HepG2 (cell line): Measurements from ENCODE around the gene GZF1. TPM values are rescaled to one million over a fixed set of nuclear protein-coding genes. Genes with fewer than 3 reads are reported as not detected.

Experiments used
- ATAC-seq: fragments of 200-7000 bp; cut with Tn5 transposase; 3 replicates; pipeline ENCODE4 v1.9.1; 2020; ENCODE audit warnings: mild to moderate bottlenecking, moderate library complexity
- BruUV-seq: library from RNA; stranded (reverse); fragments of 400-500 nt; replicated peaks from 2 replicates; lab custom pipeline; 2021; lab: Mats Ljungman, UMichigan
- CTCF ChIA-PET: fragments of 300-600 bp; formaldehyde crosslinking; extraction: SDS; loops from one replicate; lab custom pipeline; 2021; ENCODE audit warnings: low total read pairs, inconsistent platforms, low intra/inter-chr PET ratio; lab: Yijun Ruan, JAX
- POLR2A ChIA-PET: fragments of 350-600 bp; sonication (Branson Sonifier 250); formaldehyde crosslinking; loops from one replicate; lab custom pipeline; 2020; ENCODE audit warnings: antibody characterized with exemption, inconsistent platforms; lab: Yijun Ruan, JAX
- DNase-seq: peaks from one replicate; pipeline ENCODE4 v3.0.0-alpha.2; 2015; ENCODE audit warnings: low spot score
- FAIRE-seq: peaks from 3 replicates; lab custom pipeline; 2011; peaks lifted over from hg19 to GRCh38; lab: Jason Lieb, UNC
- H2AFZ ChIP-seq: one replicate; pipeline ENCODE4 v1.6.1; 2011; ENCODE audit warnings: low read length, inconsistent platforms
- H3K27ac ChIP-seq: fragments of 300-600 bp; 3 replicates; pipeline ENCODE4 v1.8.0; 2011; ENCODE audit warnings: mixed run types, mild to moderate bottlenecking, mixed read lengths, low read length, inconsistent platforms; ENCODE audit not compliant: insufficient read depth; ENCODE audit errors: extremely low read length
- H3K27me3 ChIP-seq, 2 experiments: fragments of 200-600 bp in 1 of 2; 2 replicates in 1 of 2; 3 replicates in 1 of 2; pipeline versions ENCODE4 v1.6.0 to v1.8.0; 2011; ENCODE audit warnings: low read length in 2 of 2, mild to moderate bottlenecking in 2 of 2, moderate library complexity in 2 of 2, inconsistent platforms in 1 of 2; ENCODE audit not compliant: insufficient read depth in 2 of 2, control insufficient read depth in 1 of 2
- H3K36me3 ChIP-seq, 2 experiments: fragments of 200-600 bp in 1 of 2; replicated peaks in 1 of 2; 2 replicates in 1 of 2; 3 replicates in 1 of 2; pipeline versions ENCODE4 v1.5.1 to v1.8.0; 2011; ENCODE audit warnings: low read length in 2 of 2, inconsistent platforms in 1 of 2; ENCODE audit not compliant: insufficient read depth in 2 of 2, control insufficient read depth in 1 of 2
- H3K4me1 ChIP-seq: 2 replicates; pipeline ENCODE4 v1.5.1; 2012; ENCODE audit warnings: low read length, inconsistent platforms; ENCODE audit not compliant: insufficient read depth
- H3K4me2 ChIP-seq: 2 replicates; pipeline ENCODE4 v1.6.0; 2011; ENCODE audit warnings: low read depth, low read length, inconsistent platforms
- H3K4me3 ChIP-seq, 3 experiments: fragments of 200-600 bp in 1 of 3; sonication (generic), shearing (Covaris generic) in 1 of 3; replicated peaks in 1 of 3; 2 replicates each; pipeline ENCODE4 v1.5.1; 2011 to 2016; ENCODE audit warnings: low read length in 3 of 3, inconsistent platforms in 2 of 3, low read depth in 2 of 3, mild to moderate bottlenecking in 2 of 3, control low read depth in 1 of 3, mixed read lengths in 1 of 3; ENCODE audit not compliant: insufficient read depth in 1 of 3
- H3K79me2 ChIP-seq: one replicate; pipeline ENCODE4 v1.6.1; 2011; ENCODE audit warnings: low read length, inconsistent platforms; ENCODE audit not compliant: insufficient read depth
- H3K9ac ChIP-seq: 2 replicates; pipeline ENCODE4 v1.6.0; 2011; ENCODE audit warnings: mild to moderate bottlenecking, low read depth, low read length, inconsistent platforms; ENCODE audit not compliant: insufficient read depth
- H3K9me3 ChIP-seq: 2 replicates; pipeline ENCODE4 v1.5.1; 2012; ENCODE audit warnings: mild to moderate bottlenecking, low read length
- H4K20me1 ChIP-seq: 2 replicates; pipeline ENCODE4 v1.6.0; 2011; ENCODE audit warnings: inconsistent platforms, mild to moderate bottlenecking, low read length, moderate library complexity; ENCODE audit not compliant: insufficient read depth
- ASH2L ChIP-seq: fragments of 300-600, 200-600 bp; sonication (generic); IDR thresholded peaks from 2 replicates; pipeline ENCODE4 v1.7.0; 2017; ENCODE audit warnings: low read depth, mild to moderate bottlenecking, moderate library complexity, mixed read lengths, low read length; ENCODE audit not compliant: insufficient read length
- HOXA3 ChIP-seq: sonication (generic); formaldehyde crosslinking; IDR thresholded peaks from 2 replicates; pipeline ENCODE4 v1.5.0; 2020; ENCODE audit warnings: missing genetic modification reagents
- IRX3 ChIP-seq: sonication (generic); formaldehyde crosslinking; IDR thresholded peaks from 2 replicates; pipeline ENCODE4 v1.8.1; 2023; ENCODE audit warnings: mild to moderate bottlenecking, low read depth, missing genetic modification reagents, borderline replicate concordance
- MEIS1 ChIP-seq: sonication (generic); formaldehyde crosslinking; IDR thresholded peaks from 2 replicates; pipeline ENCODE4 v1.9.0; 2021; ENCODE audit warnings: mild to moderate bottlenecking, missing genetic modification reagents, moderate library complexity, borderline replicate concordance
- RBAK ChIP-seq: sonication (generic); formaldehyde crosslinking; IDR thresholded peaks from 2 replicates; pipeline ENCODE4 v1.5.1; 2020; ENCODE audit warnings: mild to moderate bottlenecking, missing genetic modification reagents
- ZBTB49 ChIP-seq: sonication (generic); formaldehyde crosslinking; IDR thresholded peaks from 2 replicates; pipeline ENCODE4 v1.4.0; 2020; ENCODE audit warnings: missing genetic modification reagents, borderline replicate concordance
- ZFAT ChIP-seq: sonication (generic); formaldehyde crosslinking; conservative IDR thresholded peaks from 2 replicates; pipeline ENCODE4 v1.8.1; 2023; ENCODE audit warnings: missing genetic modification reagents, inconsistent platforms
- ZIK1 ChIP-seq: sonication (generic); formaldehyde crosslinking; IDR thresholded peaks from 2 replicates; pipeline ENCODE4 v1.5.0; 2020; ENCODE audit warnings: mild to moderate bottlenecking, low read depth, missing genetic modification reagents, borderline replicate concordance
- ZNF235 ChIP-seq: sonication (generic); formaldehyde crosslinking; IDR thresholded peaks from 2 replicates; pipeline ENCODE4 v1.8.1; 2023; ENCODE audit warnings: mild to moderate bottlenecking, missing genetic modification reagents, borderline replicate concordance
- ZNF503 ChIP-seq: sonication (generic); formaldehyde crosslinking; IDR thresholded peaks from 2 replicates; pipeline ENCODE4 v1.4.0; 2020; ENCODE audit warnings: missing genetic modification reagents
- ZNF614 ChIP-seq: IDR thresholded peaks from 2 replicates; pipeline ENCODE4 v1.6.1; 2018; ENCODE audit warnings: missing biosample characterization, missing genetic modification reagents, inconsistent platforms, borderline replicate concordance
- ZSCAN5A ChIP-seq: sonication (generic); formaldehyde crosslinking; IDR thresholded peaks from 2 replicates; pipeline ENCODE4 v1.8.0; 2022; ENCODE audit warnings: mild to moderate bottlenecking, missing genetic modification reagents, borderline replicate concordance
- WGBS: methylation state at CpG from one replicate; pipeline ENCODE4 v1.1.6; 2017; ENCODE audit warnings: low lambda C conversion rate; 5-methylcytosine and 5-hydroxymethylcytosine counted together
- in situ Hi-C: cut with HindIII; loops from 2 replicates; pipeline ENCODE4 v1.10.0; 2017; ENCODE audit warnings: low pct_unique_long_range_greater_than_20kb; ENCODE audit not compliant: extremely low pct_ligation_motif_present
- intact Hi-C: fragments of 100-400 bp; cut with micrococcal nuclease; formaldehyde crosslinking; loops from one replicate; pipeline ENCODE4 v1.10.0; 2022; ENCODE audit not compliant: unreplicated experiment
- polyA plus RNA-seq, 8 experiments: library from polyadenylated mRNA; depleted of rRNA in 3 of 8; stranded (reverse) in 7 of 8; unstranded in 1 of 8; fragments of >200 nt; fragmentation: Illumina TruSeq in 4 of 8; extraction: Trizol in 4 of 8; gene quantifications; 2 replicates each; pipeline versions ENCODE4 v1.2.1 to v1.2.3, GENCODE V29; 2011 to 2016; ENCODE audit warnings: low read depth in 4 of 8, missing spikeins in 1 of 8, mixed read lengths in 1 of 8; ENCODE audit not compliant: insufficient read depth in 1 of 8
- total RNA-seq, 5 experiments: library from RNA; depleted of rRNA; stranded (reverse); fragments of >200 nt; fragmentation: Illumina TruSeq; extraction: Trizol; gene quantifications; 2 replicates each; pipeline ENCODE4 v1.2.3, GENCODE V29; 2016; ENCODE audit warnings: low read depth in 1 of 5

The GZF1 gene
- total and polyA plus RNA-seq, 2 of the 13 experiments (the other 11 are each of a cell fraction or from before 2014, with no cell fraction given), result 16.9 to 26.0 TPM

GRCh38 chr20:23408957-23409356 lies 47.0 kb downstream of the GZF1 start:
- Histone ChIP-seq H2AFZ (no peak overlapping the region), H3K9me3 (no peaks in the 10 kb centered on the region), H3K79me2 (peaks cover 98% of the 10 kb centered on the region), H4K20me1 (peaks cover 55% of the 10 kb centered on the region), H3K9ac (no peak overlapping the region), H3K27ac (no peak overlapping the region), H3K27me3 (no peaks in the 10 kb centered on the region), H3K36me3 (peaks cover 0 to 4% of the 10 kb centered on the region in 2 experiments; a peak in 2 of 5 replicates), H3K4me2 (no peak overlapping the region), H3K4me1 (peaks cover 71% of the 10 kb centered on the region), H3K4me3 (no peak overlapping the region)
- intact Hi-C loops (no loop called here), in situ Hi-C loops (no loop called here)
- no peak for FAIRE-seq
- TF ChIP-seq ZFAT (CRISPR knock-in tag) (no peak), ASH2L (no peak), ZNF503 (CRISPR knock-in tag) (0 out of 2 replicates have a peak, but pooled peaks have one; percentile 36), HOXA3 (CRISPR knock-in tag) (no peak)
- ChIA-PET POLR2A (interaction anchor here (1.0 to 1.3 kb wide), 2 partner anchors 12 to 48 kb away, joined by 3 to 6 read pairs; partner anchors contain the start of gene NAPB), CTCF (no interaction called here)
- DNase-seq, result no peak
- WGBS, result 97% methylated on average over 2 of the region's 2 CpGs
- no peak for ATAC-seq
- BruUV-seq, result no TSS peak

- Histone ChIP-seq H4K20me1 (peaks cover 49% of the 10 kb centered on the region), H2AFZ (no peak overlapping the region), H3K4me3 (no peak overlapping the region), H3K36me3 (peaks cover 0 to 4% of the 10 kb centered on the region in 2 experiments; a peak in 2 of 5 replicates), H3K4me1 (peaks cover 64% of the 10 kb centered on the region), H3K4me2 (no peak overlapping the region), H3K27ac (no peak overlapping the region)
- in situ Hi-C loops (no loop called here), intact Hi-C loops (no loop called here)
- no peak for ATAC-seq
- no TSS peak for BruUV-seq
- FAIRE-seq, result no peak
- DNase-seq, result no peak
- TF ChIP-seq IRX3 (no peak), ZNF235 (no peak), ZNF614 (0 out of 2 replicates have a peak, but pooled peaks have one; percentile 34), ZIK1 (no peak), RBAK (CRISPR knock-in tag) (no peak), ZBTB49 (CRISPR knock-in tag) (no peak), MEIS1 (no peak), ZSCAN5A (CRISPR knock-in tag) (no peak)
- TF ChIP-seq, all 625 proteins: peak for 1
- Histone ChIP-seq H3K9me3 (no peaks in the 10 kb centered on the region), H3K9ac (no peak overlapping the region), H3K27me3 (no peaks in the 10 kb centered on the region), H3K79me2 (peaks cover 99% of the 10 kb centered on the region)
- WGBS, result 92% methylated on average over 3 of the region's 3 CpGs
- ChIA-PET POLR2A (interaction anchor here (1.0 to 1.3 kb wide), 2 partner anchors 12 to 49 kb away, joined by 3 to 6 read pairs; partner anchors contain the start of gene NAPB), CTCF (no interaction called here)
Measured at GRCh38 chr20:23409800-23410199, 47.8 kb downstream of the GZF1 start.
